ENCODE measurements around the gene CCNE1. TPM values are rescaled to one million over a fixed set of nuclear protein-coding genes. Genes with fewer than 3 reads are reported as not detected.

Gene CCNE1
- total RNA-seq, 2 donors from 2014 or later: not detected

- Histone ChIP-seq H3K27ac (no peak overlapping the region), H3K9me3 (no peaks in the 10 kb centered on the region), H3K4me3 (no peak overlapping the region), H3K27me3 (no peaks in the 10 kb centered on the region), H3K36me3 (replicated peaks in 1 of 2; ENCODE audit: insufficient read depth in 1 of 2, low read depth in 2 of 2) (no peaks in the 10 kb centered on the region), H3K4me1 (peaks cover 13% of the 10 kb centered on the region)
- no peak for ATAC-seq
- WGBS, 2 donors: 88% methylated on average over 6 of the region's 6 CpGs
- TF ChIP-seq POLR2A (IDR thresholded peaks at IDR 0.05) (no peak), CTCF (IDR thresholded peaks at IDR 0.05) (no peak)
- intact Hi-C loops (cut with DNase I): no loop called here
- no peak for DNase-seq
Measured at GRCh38 chr19:29813642-29814041, 1.9 kb downstream of the CCNE1 start.

GRCh38 chr19:29815231-29815630 is 3.4 kb downstream of the CCNE1 start:
- DNase-seq (no peak), ATAC-seq (no peak)
- 63 to 89% methylated on average over 7 of the region's 7 CpGs for WGBS, 2 donors
- Histone ChIP-seq H3K27me3 (no peaks in the 10 kb centered on the region), H3K27ac (no peak overlapping the region), H3K4me3 (no peak overlapping the region), H3K4me1 (peaks cover 13% of the 10 kb centered on the region), H3K9me3 (no peaks in the 10 kb centered on the region), H3K36me3 (replicated peaks in 1 of 2; ENCODE audit: insufficient read depth in 1 of 2, low read depth in 2 of 2) (no peaks in the 10 kb centered on the region)
- TF ChIP-seq CTCF (IDR thresholded peaks at IDR 0.05) (no peak), POLR2A (IDR thresholded peaks at IDR 0.05) (no peak)
- intact Hi-C loops (cut with DNase I): no loop called here

- DNase-seq: no peak
- Histone ChIP-seq H3K4me1 (peaks cover 7% of the 10 kb centered on the region), H3K27me3 (no peaks in the 10 kb centered on the region), H3K9me3 (no peaks in the 10 kb centered on the region), H3K27ac (no peak overlapping the region), H3K36me3 (replicated peaks in 1 of 2; ENCODE audit: insufficient read depth in 1 of 2, low read depth in 2 of 2) (no peaks in the 10 kb centered on the region), H3K4me3 (no peak overlapping the region)
- no peak for ATAC-seq
- TF ChIP-seq CTCF (IDR thresholded peaks at IDR 0.05): no peak
- no peak for TF ChIP-seq POLR2A (IDR thresholded peaks at IDR 0.05)
- intact Hi-C loops (cut with DNase I): no loop called here
- 90 to 95% methylated on average over 4 of the region's 4 CpGs for WGBS, 2 donors
Measured at GRCh38 chr19:29817316-29817715, 5.5 kb downstream of the CCNE1 start.

- no peak for TF ChIP-seq CTCF (IDR thresholded peaks at IDR 0.05)
- TF ChIP-seq POLR2A (IDR thresholded peaks at IDR 0.05): no peak
- H3K27ac ChIP-seq: no peak overlapping the region
- DNase-seq: no peak
- H3K9me3 ChIP-seq: no peaks in the 10 kb centered on the region
- 92 to 96% methylated on average over 4 of the region's 4 CpGs for WGBS, 2 donors
- H3K27me3 ChIP-seq: no peaks in the 10 kb centered on the region
- no peak overlapping the region for H3K4me3 ChIP-seq
- H3K4me1 ChIP-seq: no peaks in the 10 kb centered on the region
- intact Hi-C loops (cut with DNase I): no loop called here
- no peaks in the 10 kb centered on the region for H3K36me3 ChIP-seq (replicated peaks in 1 of 2; ENCODE audit: insufficient read depth in 1 of 2, low read depth in 2 of 2)
- no peak for ATAC-seq
Measured at GRCh38 chr19:29819300-29819699, 7.5 kb downstream of the CCNE1 start.

- 89 to 97% methylated on average over 6 of the region's 6 CpGs for WGBS, 2 donors
- Histone ChIP-seq H3K9me3 (no peaks in the 10 kb centered on the region), H3K27ac (no peak overlapping the region), H3K4me1 (no peaks in the 10 kb centered on the region), H3K36me3 (replicated peaks in 1 of 2; ENCODE audit: insufficient read depth in 1 of 2, low read depth in 2 of 2) (no peaks in the 10 kb centered on the region), H3K27me3 (no peaks in the 10 kb centered on the region), H3K4me3 (no peak overlapping the region)
- no peak for DNase-seq
- intact Hi-C loops (cut with DNase I): no loop called here
- no peak for TF ChIP-seq CTCF (IDR thresholded peaks at IDR 0.05)
- no peak for TF ChIP-seq POLR2A (IDR thresholded peaks at IDR 0.05)
- no peak for ATAC-seq
Measured at GRCh38 chr19:29819986-29820385, 8.2 kb downstream of the CCNE1 start.
